ENCODE data around the gene SH3TC1. TPM values are rescaled to one million over a fixed set of nuclear protein-coding genes. Genes with fewer than 3 reads are reported as not detected.

SH3TC1 gene
- polyA plus RNA-seq, 1 donor from 2014 or later = 39.8 TPM

DNA sequence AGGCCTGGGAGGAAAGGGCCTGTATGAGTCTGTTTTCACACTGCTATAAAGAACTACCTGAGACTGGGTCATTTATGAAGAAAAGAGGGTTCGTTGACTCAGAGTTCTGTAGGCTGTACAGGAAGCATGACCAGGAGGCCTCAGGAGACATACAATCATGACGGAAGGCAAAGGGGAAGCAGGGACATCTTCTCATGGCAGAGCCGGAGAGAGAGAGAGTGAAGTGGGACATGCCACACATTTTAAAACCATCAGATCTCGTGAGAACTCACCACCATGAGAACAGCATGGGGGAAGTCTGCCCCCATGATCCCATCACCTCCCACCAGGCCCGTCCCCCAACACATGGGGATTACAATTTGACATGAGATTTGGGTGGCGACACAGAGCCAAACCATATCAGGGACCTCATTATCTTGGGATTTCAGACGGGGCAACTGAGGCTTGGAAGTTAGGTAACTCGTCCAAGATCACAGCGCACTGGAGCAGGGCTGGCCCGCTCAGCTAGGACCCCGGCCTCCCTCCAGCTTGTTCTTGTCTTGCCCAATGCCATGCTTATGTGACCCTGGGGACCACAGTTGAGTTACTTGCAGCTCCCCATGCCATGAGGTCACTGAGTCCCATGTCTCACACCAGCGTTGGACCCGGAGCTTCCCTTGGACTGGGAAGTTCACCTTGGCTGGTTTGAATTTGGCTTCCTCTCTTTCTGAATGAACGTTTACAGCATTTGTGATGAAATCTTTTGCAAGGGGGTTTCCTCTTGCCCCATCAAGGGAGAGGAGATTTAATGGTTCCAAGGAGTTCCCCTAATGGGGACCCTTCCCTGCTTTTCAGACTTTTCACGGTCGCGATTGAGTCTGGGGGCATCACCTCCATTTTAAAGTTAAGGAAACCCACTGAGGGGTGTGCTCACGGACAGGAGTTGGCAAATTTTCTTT is 88.5 kb downstream of the SH3TC1 start:
- peaks cover 2% of the 10 kb centered on the region for H3K27me3 Mint-ChIP-seq
- no peaks in the 10 kb centered on the region for H3K9me3 Mint-ChIP-seq
- no peak overlapping the region for H3K4me3 Mint-ChIP-seq
- no peaks in the 10 kb centered on the region for H3K36me3 Mint-ChIP-seq
- H3K4me1 Mint-ChIP-seq = peaks cover 6 to 8% (median 6%) of the 10 kb centered on the region in 3 donors
- H3K27ac Mint-ChIP-seq = peak overlapping the region in 1 of 3 donors; percentile 88

DNA sequence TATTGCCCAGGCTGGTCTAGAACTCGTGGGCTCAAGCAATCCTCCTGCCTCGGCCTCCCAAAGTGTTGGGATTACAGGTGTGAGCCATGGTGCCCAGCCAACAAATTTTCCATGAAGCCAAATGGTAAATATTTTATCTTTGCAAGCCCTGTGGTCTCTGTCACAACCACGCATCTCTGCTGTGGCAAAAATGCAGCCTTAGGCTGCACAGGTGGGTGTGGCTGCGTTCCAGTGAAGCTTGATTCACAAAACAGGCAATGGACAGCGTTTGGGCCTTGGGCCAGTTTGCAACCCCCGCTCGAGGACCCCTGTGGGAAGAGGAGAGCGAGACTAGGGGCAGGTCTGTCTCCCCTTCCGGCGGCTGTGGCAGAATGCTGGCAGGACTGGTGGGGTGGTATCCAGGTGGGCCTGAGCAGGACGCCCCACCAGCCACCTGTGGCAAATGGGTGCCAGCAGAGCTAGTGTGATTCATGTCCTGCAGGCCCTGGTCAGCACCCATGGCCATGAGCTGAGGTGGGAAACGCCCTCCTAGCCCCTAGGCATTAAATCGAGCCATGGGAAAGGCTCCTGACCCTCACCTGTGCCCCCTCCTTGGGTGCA is 90.2 kb downstream of the SH3TC1 start:
- Mint-ChIP-seq H3K4me1 (peaks cover 6 to 8% (median 6%) of the 10 kb centered on the region in 3 donors), H3K9me3 (no peaks in the 10 kb centered on the region), H3K4me3 (no peak overlapping the region), H3K27ac (no peak overlapping the region), H3K27me3 (peaks cover 1% of the 10 kb centered on the region), H3K36me3 (no peaks in the 10 kb centered on the region)

DNA sequence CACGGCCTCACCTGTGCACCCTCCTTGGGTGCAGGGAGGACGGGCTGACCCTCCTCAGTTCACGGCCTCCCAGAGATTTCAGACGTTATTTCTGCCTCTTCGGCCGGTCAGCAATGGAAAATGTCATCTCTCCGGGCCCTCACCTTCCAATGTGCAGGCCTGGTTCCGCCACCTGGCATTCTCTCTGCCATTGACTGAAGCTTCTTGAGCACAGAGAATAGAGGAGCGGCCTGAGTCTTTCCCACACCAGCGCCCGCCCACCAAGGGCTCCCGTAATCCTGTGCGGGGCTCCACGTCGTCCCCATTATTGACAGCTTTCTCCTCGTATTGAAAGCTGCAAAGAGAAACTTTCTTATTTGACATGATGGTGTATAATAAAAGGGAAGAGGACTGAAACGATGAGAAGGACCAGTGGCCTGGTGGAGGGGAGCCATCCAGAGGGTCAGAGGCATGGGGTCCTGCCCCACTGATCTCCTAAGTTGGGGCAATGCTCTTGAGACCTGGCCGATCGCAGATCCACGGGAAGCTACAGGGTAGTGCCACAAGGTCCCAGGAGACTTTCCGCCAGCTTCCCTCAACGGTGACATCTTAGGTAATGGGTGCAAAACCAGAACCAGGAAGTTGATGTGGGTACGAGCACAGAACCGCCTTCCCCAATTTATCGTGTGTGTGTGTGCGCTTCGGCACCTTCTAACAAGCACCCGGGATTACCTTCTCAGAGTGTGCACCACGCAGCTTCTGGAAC is 91.0 kb downstream of the SH3TC1 start:
- H3K4me3 Mint-ChIP-seq = peak overlapping the region; percentile 5 to 80 (median 62)
- H3K36me3 Mint-ChIP-seq = no peaks in the 10 kb centered on the region
- H3K27ac Mint-ChIP-seq = peak overlapping the region in 1 of 3 donors; percentile 86

GRCh38 chr4:8290701-8290970 is 91.5 kb downstream of the SH3TC1 start:
- Mint-ChIP-seq H3K9me3 (no peaks in the 10 kb centered on the region), H3K27me3 (peaks cover 1% of the 10 kb centered on the region), H3K27ac (peak overlapping the region in 1 of 3 donors; percentile 86), H3K4me1 (peaks cover 6 to 8% (median 6%) of the 10 kb centered on the region in 3 donors), H3K36me3 (no peaks in the 10 kb centered on the region), H3K4me3 (peak overlapping the region; percentile 5 to 80 (median 62))

More for the DNA sequence above, 91.0 kb downstream of the SH3TC1 start:
- Mint-ChIP-seq H3K4me1 (peaks cover 6 to 8% (median 6%) of the 10 kb centered on the region in 3 donors), H3K27me3 (peaks cover 1% of the 10 kb centered on the region), H3K9me3 (no peaks in the 10 kb centered on the region)

Other genes starting within 250 kb of the SH3TC1 start
- 1.3 TPM for gene ABLIM2, start 40.5 kb upstream of the SH3TC1 start, polyA plus RNA-seq
- not detected for gene HTRA3, start 70.5 kb downstream of the SH3TC1 start, polyA plus RNA-seq
- gene ACOX3, start 241.4 kb downstream of the SH3TC1 start, polyA plus RNA-seq = 13.1 TPM
- gene TRMT44, start 241.5 kb downstream of the SH3TC1 start, polyA plus RNA-seq = 18.0 TPM